HG02884 (cell line): ENCODE results near the gene THY1.
"Not testable (repeated sequence)": the region's sequence is repeated elsewhere in the genome, so short reads cannot be mapped to it uniquely, and the experiment has no call there.

Experiments used
- ATAC-seq: cut with Tn5 transposase; IDR thresholded peaks from one replicate; pipeline ENCODE4 v1.9.1; 2021; ENCODE audit warnings: mild to moderate bottlenecking, moderate library complexity; ENCODE audit not compliant: unreplicated experiment

THY1 gene

GRCh38 chr11:119419834-119420492, 3.0 kb downstream of the THY1 start:
- no peak for ATAC-seq

- ATAC-seq, result no peak
These were observed 3.7 kb downstream of the THY1 start for GRCh38 chr11:119419246-119419645.

GRCh38 chr11:119418759-119419158, 4.2 kb downstream of the THY1 start:
- no peak for ATAC-seq

GRCh38 chr11:119417726-119418540, 5.0 kb downstream of the THY1 start:
- no peak for ATAC-seq

GRCh38 chr11:119416606-119417580, 6.1 kb downstream of the THY1 start:
- no peak for ATAC-seq

- no peak for ATAC-seq
These were observed 7.0 kb downstream of the THY1 start for GRCh38 chr11:119415966-119416365.

GRCh38 chr11:119415517-119415916, 7.5 kb downstream of the THY1 start:
- ATAC-seq, result no peak

- no peak for ATAC-seq
These were observed 8.2 kb downstream of the THY1 start for GRCh38 chr11:119414734-119415133.

- ATAC-seq, result no peak
These were observed 8.7 kb downstream of the THY1 start for GRCh38 chr11:119414321-119414720.

GRCh38 chr11:119412072-119412471, 10.9 kb downstream of the THY1 start:
- ATAC-seq, result no peak

- ATAC-seq, result no peak
These were observed 12.5 kb downstream of the THY1 start for GRCh38 chr11:119410501-119410900.

GRCh38 chr11:119409731-119410130, 13.2 kb downstream of the THY1 start:
- ATAC-seq, result no peak

- ATAC-seq, result no peak
These were observed 17.0 kb downstream of the THY1 start for GRCh38 chr11:119406005-119406404.

GRCh38 chr11:119405448-119405847, 17.5 kb downstream of the THY1 start:
- ATAC-seq, result not testable (repeated sequence)

GRCh38 chr11:119404872-119405271, 18.1 kb downstream of the THY1 start:
- no peak for ATAC-seq

GRCh38 chr11:119403021-119403420, 20.0 kb downstream of the THY1 start:
- no peak for ATAC-seq

GRCh38 chr11:119402470-119402869, 20.5 kb downstream of the THY1 start:
- ATAC-seq, result no peak

- no peak for ATAC-seq
These were observed 22.1 kb downstream of the THY1 start for GRCh38 chr11:119400860-119401259.

- ATAC-seq, result no peak
These were observed 25.2 kb downstream of the THY1 start for GRCh38 chr11:119397740-119398139.

- no peak for ATAC-seq
These were observed 26.1 kb downstream of the THY1 start for GRCh38 chr11:119396835-119397234.

GRCh38 chr11:119391275-119391674, 31.7 kb downstream of the THY1 start:
- no peak for ATAC-seq
